Measurements from ENCODE around the gene SETD1B. TPM values are rescaled to one million over a fixed set of nuclear protein-coding genes. Genes with fewer than 3 reads are reported as not detected.
"Not testable (repeated sequence)": the region's sequence is repeated elsewhere in the genome, so short reads cannot be mapped to it uniquely, and the experiment has no call there.

SETD1B gene
- total RNA-seq (2014; rRNA removed; shearing (Covaris generic)) = 1.3 and 1.7 TPM in 2 replicates

GRCh38 chr12:121803861-121804416 lies at the start of gene SETD1B:
SETD1B (plus strand) TSS chr12:121804009; CDS start chr12:121804738, 729 bp downstream.
- no peaks in the 10 kb centered on the region for H3K27me3 ChIP-seq (replicated peaks)
- H3K36me3 ChIP-seq = peaks cover 37% of the 10 kb centered on the region
- H3K27ac ChIP-seq = peak within 1 kb of the TSS; percentile 99
- DNase-seq (ENCODE audit: low read depth in 1 of 2, low spot score in 2 of 2) = peak; percentile 17 to 66
- peaks cover 48% of the 10 kb centered on the region for H3K4me1 ChIP-seq (replicated peaks)
- peak within 1 kb of the TSS; percentile 53 for H3K4me3 ChIP-seq
- no peaks in the 10 kb centered on the region for H3K9me3 ChIP-seq (replicated peaks)

GRCh38 chr12:121754836-121755235 lies 49.0 kb upstream of the SETD1B start:
- no peak for DNase-seq (ENCODE audit: low read depth in 1 of 2, low spot score in 2 of 2)
- peaks cover 13% of the 10 kb centered on the region for H3K4me1 ChIP-seq (replicated peaks)
- no peak overlapping the region for H3K4me3 ChIP-seq
- no peaks in the 10 kb centered on the region for H3K27me3 ChIP-seq (replicated peaks)
- H3K9me3 ChIP-seq (replicated peaks) = no peaks in the 10 kb centered on the region
- H3K27ac ChIP-seq = no peak overlapping the region
- H3K36me3 ChIP-seq = peaks cover 17% of the 10 kb centered on the region

GRCh38 chr12:121755591-121755990 lies 48.2 kb upstream of the SETD1B start:
- Histone ChIP-seq H3K36me3 (peaks cover 17% of the 10 kb centered on the region), H3K27me3 (replicated peaks) (no peaks in the 10 kb centered on the region), H3K4me1 (replicated peaks) (peaks cover 13% of the 10 kb centered on the region), H3K27ac (no peak overlapping the region), H3K4me3 (no peak overlapping the region), H3K9me3 (replicated peaks) (no peaks in the 10 kb centered on the region)
- DNase-seq (ENCODE audit: low read depth in 1 of 2, low spot score in 2 of 2) = no peak

- H3K27me3 ChIP-seq (replicated peaks); H3K4me3 ChIP-seq; H3K27ac ChIP-seq; DNase-seq (ENCODE audit: low read depth in 1 of 2, low spot score in 2 of 2); H3K9me3 ChIP-seq (replicated peaks): not testable (repeated sequence)
- peaks cover 12% of the 10 kb centered on the region for H3K36me3 ChIP-seq
- H3K4me1 ChIP-seq (replicated peaks) = peaks cover 36% of the 10 kb centered on the region
These were observed 45.3 kb upstream of the SETD1B start for GRCh38 chr12:121758536-121758935.

GRCh38 chr12:121762269-121762668 lies 41.5 kb upstream of the SETD1B start:
- Histone ChIP-seq H3K4me3 (no peak overlapping the region), H3K4me1 (replicated peaks) (peaks cover 60% of the 10 kb centered on the region), H3K27ac (peak overlapping the region; percentile 68), H3K9me3 (replicated peaks) (no peaks in the 10 kb centered on the region), H3K36me3 (peaks cover 13% of the 10 kb centered on the region), H3K27me3 (replicated peaks) (no peaks in the 10 kb centered on the region)
- no peak for DNase-seq (ENCODE audit: low read depth in 1 of 2, low spot score in 2 of 2)

- Histone ChIP-seq H3K27ac (no peak overlapping the region), H3K9me3 (replicated peaks) (no peaks in the 10 kb centered on the region), H3K4me3 (no peak overlapping the region), H3K4me1 (replicated peaks) (peaks cover 74% of the 10 kb centered on the region), H3K36me3 (peaks cover 16% of the 10 kb centered on the region), H3K27me3 (replicated peaks) (no peaks in the 10 kb centered on the region)
- DNase-seq (ENCODE audit: low read depth in 1 of 2, low spot score in 2 of 2) = peak in 1 of 2 experiments; percentile 19
These were observed 39.0 kb upstream of the SETD1B start for GRCh38 chr12:121764808-121765207.

GRCh38 chr12:121765573-121765972 lies 38.2 kb upstream of the SETD1B start:
- Histone ChIP-seq H3K4me3 (no peak overlapping the region), H3K27me3 (replicated peaks) (no peaks in the 10 kb centered on the region), H3K36me3 (peaks cover 16% of the 10 kb centered on the region), H3K27ac (peak overlapping the region; percentile 48), H3K4me1 (replicated peaks) (peaks cover 74% of the 10 kb centered on the region), H3K9me3 (replicated peaks) (no peaks in the 10 kb centered on the region)
- DNase-seq (ENCODE audit: low read depth in 1 of 2, low spot score in 2 of 2) = peak; percentile 87 to 93

- Histone ChIP-seq H3K36me3 (peaks cover 16% of the 10 kb centered on the region), H3K27me3 (replicated peaks) (no peaks in the 10 kb centered on the region), H3K27ac (peak overlapping the region; percentile 48), H3K4me1 (replicated peaks) (peaks cover 69% of the 10 kb centered on the region), H3K4me3 (no peak overlapping the region), H3K9me3 (replicated peaks) (no peaks in the 10 kb centered on the region)
- DNase-seq (ENCODE audit: low read depth in 1 of 2, low spot score in 2 of 2) = peak; percentile 76 to 92
These were observed 37.3 kb upstream of the SETD1B start for GRCh38 chr12:121766290-121767039.

- Histone ChIP-seq H3K27ac (peak overlapping the region; percentile 35; the same call in 1 of the 2 replicates), H3K4me3 (no peak overlapping the region)
- DNase-seq (ENCODE audit: low read depth in 1 of 2, low spot score in 2 of 2) = peak; percentile 50 to 70
These were observed 36.2 kb upstream of the SETD1B start for GRCh38 chr12:121767525-121768016.

GRCh38 chr12:121769297-121769830 lies 34.4 kb upstream of the SETD1B start:
- Histone ChIP-seq H3K27ac (no peak overlapping the region), H3K9me3 (replicated peaks) (no peaks in the 10 kb centered on the region), H3K27me3 (replicated peaks) (no peaks in the 10 kb centered on the region), H3K36me3 (peaks cover 8% of the 10 kb centered on the region), H3K4me1 (replicated peaks) (peaks cover 51% of the 10 kb centered on the region), H3K4me3 (no peak overlapping the region)
- no peak for DNase-seq (ENCODE audit: low read depth in 1 of 2, low spot score in 2 of 2)

More at GRCh38 chr12:121767525-121768016, 36.2 kb upstream of the SETD1B start:
- H3K27me3 ChIP-seq (replicated peaks) = no peaks in the 10 kb centered on the region
- H3K9me3 ChIP-seq (replicated peaks) = no peaks in the 10 kb centered on the region
- peaks cover 58% of the 10 kb centered on the region for H3K4me1 ChIP-seq (replicated peaks)
- peaks cover 12% of the 10 kb centered on the region for H3K36me3 ChIP-seq

- no peak overlapping the region for H3K4me3 ChIP-seq
- DNase-seq (ENCODE audit: low read depth in 1 of 2, low spot score in 2 of 2) = no peak
- H3K27me3 ChIP-seq (replicated peaks) = no peaks in the 10 kb centered on the region
- peaks cover 46% of the 10 kb centered on the region for H3K4me1 ChIP-seq (replicated peaks)
- no peak overlapping the region for H3K27ac ChIP-seq
- peaks cover 6% of the 10 kb centered on the region; the same call in 1 of the 2 replicates for H3K36me3 ChIP-seq
- no peaks in the 10 kb centered on the region for H3K9me3 ChIP-seq (replicated peaks)
These were observed 33.9 kb upstream of the SETD1B start for GRCh38 chr12:121769831-121770301.

GRCh38 chr12:121770388-121770787 lies 33.4 kb upstream of the SETD1B start:
- Histone ChIP-seq H3K27ac (no peak overlapping the region), H3K27me3 (replicated peaks) (no peaks in the 10 kb centered on the region), H3K4me1 (replicated peaks) (peaks cover 41% of the 10 kb centered on the region), H3K9me3 (replicated peaks) (no peaks in the 10 kb centered on the region), H3K4me3 (no peak overlapping the region), H3K36me3 (peaks cover 6% of the 10 kb centered on the region; the same call in 1 of the 2 replicates)
- DNase-seq (ENCODE audit: low read depth in 1 of 2, low spot score in 2 of 2) = no peak

GRCh38 chr12:121770813-121771625 lies 32.8 kb upstream of the SETD1B start:
- Histone ChIP-seq H3K27me3 (replicated peaks) (no peaks in the 10 kb centered on the region), H3K9me3 (replicated peaks) (no peaks in the 10 kb centered on the region), H3K36me3 (peaks cover 9% of the 10 kb centered on the region; the same call in 1 of the 2 replicates), H3K4me1 (replicated peaks) (peaks cover 35% of the 10 kb centered on the region), H3K27ac (no peak overlapping the region), H3K4me3 (no peak overlapping the region)
- no peak for DNase-seq (ENCODE audit: low read depth in 1 of 2, low spot score in 2 of 2)
